Endothelial cell of umbilical vein (primary cell): Measurements from ENCODE around the gene LDLRAD4.

Source experiments
- EZH2 ChIP-seq: IDR thresholded peaks from 2 replicates; pipeline ENCODE4 v1.6.1; 2012; ENCODE audit warnings: borderline replicate concordance, low read depth, mild to moderate bottlenecking, moderate library complexity, low read length, inconsistent platforms; ENCODE audit not compliant: severe bottlenecking
- FOS ChIP-seq: IDR thresholded peaks from 2 replicates; pipeline ENCODE4 v1.6.1; 2011; ENCODE audit warnings: mild to moderate bottlenecking, low read length, moderate library complexity, borderline replicate concordance; ENCODE audit not compliant: insufficient read depth
- GATA2 ChIP-seq: IDR thresholded peaks from 2 replicates; pipeline ENCODE4 v1.7.0; 2011; ENCODE audit warnings: low read depth, mild to moderate bottlenecking, moderate library complexity, mixed read lengths, low read length; ENCODE audit not compliant: insufficient read length, insufficient read depth
- MYC ChIP-seq: IDR thresholded peaks from one replicate; pipeline ENCODE4 v1.6.1; 2011; ENCODE audit warnings: mild to moderate bottlenecking, low read depth, low read length
- POLR2A ChIP-seq: IDR thresholded peaks from 2 replicates; pipeline ENCODE4 v1.6.1; 2012; ENCODE audit warnings: low read depth, mild to moderate bottlenecking, control low read depth, low read length
- POLR2AphosphoS5 ChIP-seq: IDR thresholded peaks from 2 replicates; pipeline ENCODE4 v1.6.1; 2012; ENCODE audit warnings: low read depth, mild to moderate bottlenecking, control low read depth, low read length, moderate library complexity; ENCODE audit not compliant: insufficient read depth
- TF ChIP-seq, protein P1 (sequence below), 2 donors: IDR thresholded peaks; 1 replicate in 1 of 2; 2 replicates in 1 of 2; pipeline ENCODE4 v1.5.1; 2011; ENCODE audit warnings: low read length in 2 of 2, mild to moderate bottlenecking in 2 of 2, moderate library complexity in 2 of 2, control low read depth in 1 of 2, inconsistent platforms in 1 of 2, low read depth in 1 of 2; ENCODE audit not compliant: insufficient read depth in 1 of 2; ENCODE audit errors: extremely low read depth in 1 of 2
- TF ChIP-seq, protein P2 (sequence below): IDR thresholded peaks from 2 replicates; pipeline ENCODE4 v1.6.1; 2011; ENCODE audit not compliant: insufficient read depth, insufficient read length

DNA sequence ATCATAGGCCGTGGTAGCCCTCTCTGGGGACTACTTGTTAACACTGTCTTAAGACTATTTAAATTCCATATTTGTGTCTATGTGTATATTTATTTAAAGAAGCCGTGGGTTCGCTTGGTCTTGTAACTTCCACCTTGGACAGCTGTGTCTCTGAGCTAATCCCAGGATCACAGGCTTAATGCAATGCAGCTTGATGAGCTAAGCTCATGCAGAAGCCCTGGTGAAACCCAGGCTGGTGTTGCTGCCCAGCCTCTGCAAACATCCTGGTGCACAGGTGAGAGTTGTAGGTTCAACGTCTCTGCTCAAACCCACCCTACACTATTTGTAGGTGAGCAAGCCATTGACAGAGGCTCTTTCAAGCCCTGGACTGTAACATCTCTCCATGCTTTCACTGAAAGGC lies 296.0 kb downstream of the LDLRAD4 start:
- TF ChIP-seq, protein P1, sequence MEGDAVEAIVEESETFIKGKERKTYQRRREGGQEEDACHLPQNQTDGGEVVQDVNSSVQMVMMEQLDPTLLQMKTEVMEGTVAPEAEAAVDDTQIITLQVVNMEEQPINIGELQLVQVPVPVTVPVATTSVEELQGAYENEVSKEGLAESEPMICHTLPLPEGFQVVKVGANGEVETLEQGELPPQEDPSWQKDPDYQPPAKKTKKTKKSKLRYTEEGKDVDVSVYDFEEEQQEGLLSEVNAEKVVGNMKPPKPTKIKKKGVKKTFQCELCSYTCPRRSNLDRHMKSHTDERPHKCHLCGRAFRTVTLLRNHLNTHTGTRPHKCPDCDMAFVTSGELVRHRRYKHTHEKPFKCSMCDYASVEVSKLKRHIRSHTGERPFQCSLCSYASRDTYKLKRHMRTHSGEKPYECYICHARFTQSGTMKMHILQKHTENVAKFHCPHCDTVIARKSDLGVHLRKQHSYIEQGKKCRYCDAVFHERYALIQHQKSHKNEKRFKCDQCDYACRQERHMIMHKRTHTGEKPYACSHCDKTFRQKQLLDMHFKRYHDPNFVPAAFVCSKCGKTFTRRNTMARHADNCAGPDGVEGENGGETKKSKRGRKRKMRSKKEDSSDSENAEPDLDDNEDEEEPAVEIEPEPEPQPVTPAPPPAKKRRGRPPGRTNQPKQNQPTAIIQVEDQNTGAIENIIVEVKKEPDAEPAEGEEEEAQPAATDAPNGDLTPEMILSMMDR (IDR thresholded peaks at IDR 0.05; ENCODE audit: extremely low read depth in 1 of 2, insufficient read depth in 1 of 2, low read depth in 1 of 2, low read length in 2 of 2), result no peak
- TF ChIP-seq EZH2 (no peak), POLR2A (no peak), FOS (no peak), POLR2AphosphoS5 (no peak), MYC (no peak), GATA2 (no peak)
- TF ChIP-seq, protein P2, sequence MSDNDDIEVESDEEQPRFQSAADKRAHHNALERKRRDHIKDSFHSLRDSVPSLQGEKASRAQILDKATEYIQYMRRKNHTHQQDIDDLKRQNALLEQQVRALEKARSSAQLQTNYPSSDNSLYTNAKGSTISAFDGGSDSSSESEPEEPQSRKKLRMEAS, result no peak
